GM13977 (cell line): Measurements from ENCODE around the gene UPK3A.
"Not testable (repeated sequence)": the region's sequence is repeated elsewhere in the genome, so short reads cannot be mapped to it uniquely, and the experiment has no call there.

Experiments
- DNase-seq: peaks from one replicate; pipeline ENCODE4 v3.0.0; 2012; ENCODE audit warnings: low spot score
- CTCF ChIP-seq: IDR thresholded peaks from 2 replicates; pipeline ENCODE4 v1.5.1; 2012; ENCODE audit warnings: mild to moderate bottlenecking, control low read depth; ENCODE audit not compliant: insufficient read depth; ENCODE audit errors: extremely low read depth, missing control alignments
- in situ Hi-C: fragments of 300-500 bp; cut with MboI; formaldehyde crosslinking; loops from one replicate; pipeline ENCODE4 v1.12.0; 2022; ENCODE audit warnings: low sequenced_read_pairs, low pct_unique_long_range_greater_than_20kb, mixed read lengths, inconsistent platforms; ENCODE audit not compliant: unreplicated experiment

UPK3A gene

GRCh38 chr22:45259754-45260394, 24.9 kb upstream of the UPK3A start:
- no peak for TF ChIP-seq CTCF
- in situ Hi-C loops: no loop called here
- no peak for DNase-seq

GRCh38 chr22:45260395-45260759, 24.4 kb upstream of the UPK3A start:
- DNase-seq, in situ Hi-C loops: not testable (repeated sequence)

GRCh38 chr22:45261407-45262088, 23.2 kb upstream of the UPK3A start:
- in situ Hi-C loops: no loop called here
- TF ChIP-seq CTCF: no peak
- DNase-seq: no peak

GRCh38 chr22:45262195-45262930, 22.4 kb upstream of the UPK3A start:
- in situ Hi-C loops: no loop called here
- TF ChIP-seq CTCF: no peak
- no peak for DNase-seq

GRCh38 chr22:45262931-45263462, 21.8 kb upstream of the UPK3A start:
- in situ Hi-C loops: no loop called here
- no peak for DNase-seq
- TF ChIP-seq CTCF: no peak

- peak; percentile 80 for DNase-seq
- peak; percentile 75 for TF ChIP-seq CTCF
- in situ Hi-C loops: no loop called here
These were observed 21.1 kb upstream of the UPK3A start for GRCh38 chr22:45263463-45264269.
